Spleen (tissue), 7 donors: ENCODE results near the gene B4GALNT2.

Experiments used
- CTCF ChIP-seq, 11 experiments: fragments of 200-600 bp in 7 of 11; fragments of 450-650 bp in 4 of 11; sonication (generic) in 4 of 11; IDR thresholded peaks in 8 of 11; conservative IDR thresholded peaks in 3 of 11; 1 replicate in 7 of 11; 2 replicates in 4 of 11; pipeline versions ENCODE4 v1.4.0 to v1.8.0; 2016 to 2021; ENCODE audit warnings: antibody characterized with exemption in 11 of 11, inconsistent platforms in 4 of 11, mild to moderate bottlenecking in 1 of 11
- POLR2A ChIP-seq, 3 donors: fragments of 450-650 bp; IDR thresholded peaks; one replicate each; pipeline ENCODE4 v1.5.1; 2017; ENCODE audit warnings: antibody characterized with exemption in 3 of 3, mild to moderate bottlenecking in 1 of 3
- POLR2AphosphoS5 ChIP-seq, 3 donors: sonication (generic); formaldehyde crosslinking; IDR thresholded peaks; one replicate each; pipeline ENCODE4 v1.5.1; 2017; ENCODE audit warnings: antibody characterized with exemption in 3 of 3
- donor health status: DM: no; HTN: no; CAD: no; lungs with moderate emphysema.
- donor health status: DM: no; HTN: no; CAD: no.
- donor health status: DM: no; HTN: no; CAD: no.

- TF ChIP-seq POLR2AphosphoS5 (IDR thresholded peaks at IDR 0.05) (no peak), CTCF (IDR thresholded peaks at IDR 0.05 in 8 of 11, conservative IDR thresholded peaks at IDR 0.05 in 3 of 11) (no peak), POLR2A (IDR thresholded peaks at IDR 0.05) (no peak)
These were observed 10.0 kb upstream of the B4GALNT2 start for GRCh38 chr17:49122566-49122965.
